GM06990 (cell line): ENCODE results near the gene MAST2.
"Not testable (repeated sequence)": the region's sequence is repeated elsewhere in the genome, so short reads cannot be mapped to it uniquely, and the experiment has no call there.

ENCODE experiments used
- DNase-seq: peaks from one replicate; pipeline ENCODE4 v3.0.0-alpha.2; 2011; ENCODE audit not compliant: insufficient read length; ENCODE audit errors: extremely low read depth
- H3K27me3 ChIP-seq: replicated peaks from 2 replicates; pipeline ENCODE4 v1.6.0; 2011; ENCODE audit warnings: low read length; ENCODE audit not compliant: control insufficient read depth, insufficient read depth
- H3K36me3 ChIP-seq: 2 replicates; pipeline ENCODE4 v1.5.1; 2011; ENCODE audit warnings: low read length; ENCODE audit not compliant: control insufficient read depth, insufficient read depth
- H3K4me3 ChIP-seq: replicated peaks from 2 replicates; pipeline ENCODE4 v1.5.1; 2011; ENCODE audit warnings: low read depth, mild to moderate bottlenecking, control low read depth, low read length
- TF ChIP-seq, protein P1 (sequence below): IDR thresholded peaks from 2 replicates; pipeline ENCODE4 v1.5.1; 2011; ENCODE audit warnings: low read length, control low read depth, mild to moderate bottlenecking, inconsistent platforms; ENCODE audit not compliant: insufficient read depth, poor library complexity, severe bottlenecking

The MAST2 gene

DNA sequence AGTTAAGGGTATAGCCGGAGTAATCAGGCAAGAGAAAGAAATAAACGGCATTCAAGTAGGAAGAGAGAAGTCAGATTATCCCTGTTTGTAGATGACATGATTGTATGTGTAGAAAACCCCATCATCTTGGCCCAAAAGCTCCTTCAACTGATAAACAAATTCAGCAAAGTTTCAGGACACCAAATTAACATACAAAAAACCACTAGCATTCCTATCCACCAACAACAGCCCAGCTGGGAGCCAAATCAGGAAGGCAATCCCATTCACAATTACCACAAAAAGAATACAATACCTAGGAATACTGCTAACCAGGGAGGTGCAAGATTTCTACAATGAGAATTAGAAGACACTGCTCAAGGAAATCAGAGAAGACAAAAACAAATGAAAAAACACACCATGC, 45.3 kb downstream of the MAST2 start:
- TF ChIP-seq, protein P1, sequence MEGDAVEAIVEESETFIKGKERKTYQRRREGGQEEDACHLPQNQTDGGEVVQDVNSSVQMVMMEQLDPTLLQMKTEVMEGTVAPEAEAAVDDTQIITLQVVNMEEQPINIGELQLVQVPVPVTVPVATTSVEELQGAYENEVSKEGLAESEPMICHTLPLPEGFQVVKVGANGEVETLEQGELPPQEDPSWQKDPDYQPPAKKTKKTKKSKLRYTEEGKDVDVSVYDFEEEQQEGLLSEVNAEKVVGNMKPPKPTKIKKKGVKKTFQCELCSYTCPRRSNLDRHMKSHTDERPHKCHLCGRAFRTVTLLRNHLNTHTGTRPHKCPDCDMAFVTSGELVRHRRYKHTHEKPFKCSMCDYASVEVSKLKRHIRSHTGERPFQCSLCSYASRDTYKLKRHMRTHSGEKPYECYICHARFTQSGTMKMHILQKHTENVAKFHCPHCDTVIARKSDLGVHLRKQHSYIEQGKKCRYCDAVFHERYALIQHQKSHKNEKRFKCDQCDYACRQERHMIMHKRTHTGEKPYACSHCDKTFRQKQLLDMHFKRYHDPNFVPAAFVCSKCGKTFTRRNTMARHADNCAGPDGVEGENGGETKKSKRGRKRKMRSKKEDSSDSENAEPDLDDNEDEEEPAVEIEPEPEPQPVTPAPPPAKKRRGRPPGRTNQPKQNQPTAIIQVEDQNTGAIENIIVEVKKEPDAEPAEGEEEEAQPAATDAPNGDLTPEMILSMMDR: no peak
- Histone ChIP-seq H3K4me3 (no peak overlapping the region), H3K36me3 (no peaks in the 10 kb centered on the region), H3K27me3 (no peaks in the 10 kb centered on the region)
- no peak for DNase-seq

DNA sequence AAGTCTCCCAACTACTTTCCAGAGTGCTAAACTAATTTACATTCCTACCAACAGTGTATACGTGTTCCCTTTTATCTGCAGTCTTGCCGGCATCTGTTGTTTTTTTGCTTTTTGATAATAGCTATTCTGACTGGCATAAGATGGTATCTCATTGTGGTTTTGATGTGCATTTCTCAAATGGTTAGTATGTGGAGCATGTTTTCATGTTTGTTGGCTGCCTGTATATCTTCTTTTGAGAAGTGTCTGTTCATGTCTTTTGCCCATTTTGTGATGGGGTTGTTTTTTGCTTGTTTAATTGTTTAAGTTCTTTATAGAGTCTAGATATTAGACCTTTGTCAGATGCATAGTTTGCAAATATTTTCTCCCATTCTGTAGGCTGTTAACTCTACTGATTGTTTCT, 46.6 kb downstream of the MAST2 start:
- DNase-seq: no peak
- H3K27me3 ChIP-seq: no peaks in the 10 kb centered on the region
- H3K4me3 ChIP-seq: no peak overlapping the region
- TF ChIP-seq, protein P1: no peak
- no peaks in the 10 kb centered on the region for H3K36me3 ChIP-seq

DNA sequence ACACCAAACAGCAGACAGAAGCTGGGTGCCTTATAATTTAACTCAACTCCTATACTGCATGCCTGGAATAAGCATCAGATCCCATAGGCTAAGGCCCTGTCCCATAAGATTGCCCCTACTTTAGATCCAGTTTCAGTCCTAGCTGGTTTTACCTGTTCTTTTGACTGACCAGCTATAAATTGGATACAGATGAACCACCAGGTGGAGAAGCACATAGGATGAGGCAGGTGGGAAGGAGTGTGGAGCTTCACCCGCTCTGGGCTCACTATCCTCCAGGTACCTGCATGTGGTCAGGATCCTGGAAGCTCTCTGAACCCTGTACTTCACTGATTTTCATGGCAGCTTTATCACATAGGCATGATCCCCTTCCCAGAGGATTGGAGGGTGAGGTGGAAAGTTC, 51.3 kb downstream of the MAST2 start:
- Histone ChIP-seq H3K27me3 (no peaks in the 10 kb centered on the region), H3K4me3 (no peak overlapping the region), H3K36me3 (no peaks in the 10 kb centered on the region)
- no peak for DNase-seq
- TF ChIP-seq, protein P1: no peak

DNA sequence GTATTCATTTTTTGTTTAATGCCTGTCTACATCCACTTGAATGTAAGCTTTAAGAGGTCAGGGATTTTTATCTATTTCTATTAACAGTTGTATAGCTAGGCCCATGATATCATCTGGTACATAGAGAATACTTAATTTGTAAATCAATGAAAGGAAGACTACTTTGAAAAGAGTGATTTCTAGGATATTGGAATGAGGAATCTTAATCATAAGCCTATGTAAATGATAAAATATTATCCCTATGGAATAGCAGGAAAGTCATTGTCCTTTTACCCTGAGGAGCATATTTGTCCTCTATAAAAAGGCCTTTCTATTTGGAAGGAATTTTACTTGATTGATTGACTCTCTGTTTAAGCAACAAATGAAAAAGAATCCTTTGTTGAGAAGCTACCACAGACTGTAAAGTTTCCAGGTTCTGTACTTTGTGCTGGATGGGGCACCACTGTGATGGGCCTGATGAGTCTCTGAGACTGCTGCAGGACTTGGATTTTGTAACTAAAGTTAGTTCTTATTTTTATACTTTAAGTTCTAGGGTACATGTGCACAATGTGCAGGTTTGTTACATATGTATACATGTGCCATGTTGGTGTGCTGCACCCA, 53.8 kb downstream of the MAST2 start:
- no peak for DNase-seq
- TF ChIP-seq, protein P1: no peak
- Histone ChIP-seq H3K36me3 (no peaks in the 10 kb centered on the region), H3K27me3 (no peaks in the 10 kb centered on the region), H3K4me3 (no peak overlapping the region)

DNA sequence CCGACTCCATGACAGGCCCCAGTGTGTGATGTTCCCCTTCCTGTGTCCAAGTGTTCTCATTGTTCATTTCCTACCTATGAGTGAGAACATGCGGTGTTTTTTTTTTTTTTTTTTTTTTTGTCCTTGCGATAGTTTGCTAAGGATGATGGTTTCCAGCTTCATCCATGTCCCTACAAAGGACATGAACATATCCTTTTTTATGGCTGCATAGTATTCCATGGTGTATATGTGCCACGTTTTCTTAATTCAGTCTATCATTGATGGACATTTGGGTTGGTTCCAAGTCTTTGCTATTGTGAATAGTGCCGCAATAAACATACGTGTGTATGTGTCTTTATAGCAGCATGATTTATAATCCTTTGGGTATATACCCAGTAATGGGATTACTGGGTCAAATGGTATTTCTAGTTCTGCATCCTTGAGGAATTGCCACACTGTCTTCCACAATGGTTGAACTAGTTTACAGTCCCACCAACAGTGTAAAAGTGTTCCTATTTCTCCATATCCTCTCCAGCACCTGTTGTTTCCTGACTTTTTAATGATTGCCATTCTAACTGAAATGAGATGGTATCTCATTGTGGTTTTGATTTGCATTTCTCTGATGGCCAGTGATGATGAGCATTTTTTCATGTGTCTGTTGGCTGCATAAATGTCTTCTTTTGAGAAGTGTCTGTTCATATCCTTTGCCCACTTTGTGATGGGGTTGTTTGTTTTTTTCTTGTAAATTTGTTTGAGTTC, 54.5 kb downstream of the MAST2 start:
- not testable (repeated sequence) for H3K27me3 ChIP-seq, H3K4me3 ChIP-seq, H3K36me3 ChIP-seq, DNase-seq

DNA sequence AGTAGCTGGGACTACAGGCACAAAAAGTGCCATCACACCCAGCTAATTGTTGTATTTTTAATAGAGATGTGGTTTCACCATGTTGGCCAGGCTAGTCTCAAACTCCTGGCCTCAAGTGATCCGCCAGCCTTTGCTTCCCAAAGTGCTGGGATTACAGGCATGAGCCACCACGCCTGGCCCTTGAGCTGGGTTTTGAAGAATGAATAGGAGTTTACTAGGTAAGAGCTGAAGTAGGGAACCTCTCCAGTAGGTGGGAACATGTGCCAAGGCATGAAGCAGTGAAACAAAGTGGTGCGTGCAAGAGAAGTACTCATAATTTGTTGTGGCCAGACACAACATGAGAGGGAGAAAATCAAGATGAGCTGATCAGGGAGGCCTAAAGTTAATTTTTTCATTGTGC, 55.8 kb downstream of the MAST2 start:
- Histone ChIP-seq H3K4me3 (no peak overlapping the region), H3K27me3 (no peaks in the 10 kb centered on the region), H3K36me3 (no peaks in the 10 kb centered on the region)
- no peak for DNase-seq
- TF ChIP-seq, protein P1: no peak
